Measurements from ENCODE around the gene TIMM13. TPM values are rescaled to one million over a fixed set of nuclear protein-coding genes. Genes with fewer than 3 reads are reported as not detected.
"Not testable (repeated sequence)": the region's sequence is repeated elsewhere in the genome, so short reads cannot be mapped to it uniquely, and the experiment has no call there.

The TIMM13 gene
- polyA plus RNA-seq (2014; cell fraction: cytosol; rRNA removed): 74.0 and 74.4 TPM in 2 replicates
- polyA plus RNA-seq (2014; cell fraction: nucleus; rRNA removed): 50.3 and 54.7 TPM in 2 replicates

GRCh38 chr19:2427429-2428320 lies at the start of gene TIMM13:
Gene TIMM13, minus strand, starts transcription at chr19:2427586. Its CDS starts 53 bp downstream, at chr19:2427533.
- DNase-seq (ENCODE audit: low spot score): peak; percentile 97

- no peak for DNase-seq (ENCODE audit: low spot score)
Measured at GRCh38 chr19:2476451-2477140, 49.2 kb upstream of the TIMM13 start.

- peak; percentile 85 for DNase-seq (ENCODE audit: low spot score)
Measured at GRCh38 chr19:2475702-2476450, 48.5 kb upstream of the TIMM13 start, which contains the start of gene GADD45B. Gene GADD45B, plus strand, starts transcription at chr19:2476127. Its CDS starts 232 bp downstream, at chr19:2476359.

- DNase-seq (ENCODE audit: low spot score): no peak
Measured at GRCh38 chr19:2475018-2475701, 47.8 kb upstream of the TIMM13 start.

GRCh38 chr19:2474232-2475017 lies 47.0 kb upstream of the TIMM13 start:
- peak; percentile 67 for DNase-seq (ENCODE audit: low spot score)

- not testable (repeated sequence) for DNase-seq (ENCODE audit: low spot score)
Measured at GRCh38 chr19:2469915-2470200, 42.5 kb upstream of the TIMM13 start.

- DNase-seq (ENCODE audit: low spot score): no peak
Measured at GRCh38 chr19:2469102-2469914, 41.9 kb upstream of the TIMM13 start.

GRCh38 chr19:2468596-2468995 lies 41.2 kb upstream of the TIMM13 start:
- no peak for DNase-seq (ENCODE audit: low spot score)

- no peak for DNase-seq (ENCODE audit: low spot score)
Measured at GRCh38 chr19:2464389-2464788, 37.0 kb upstream of the TIMM13 start.

- DNase-seq (ENCODE audit: low spot score): not testable (repeated sequence)
Measured at GRCh38 chr19:2463694-2464093, 36.3 kb upstream of the TIMM13 start.

- peak; percentile 62 for DNase-seq (ENCODE audit: low spot score)
Measured at GRCh38 chr19:2462635-2463421, 35.4 kb upstream of the TIMM13 start.

- DNase-seq (ENCODE audit: low spot score): peak; percentile 35
Measured at GRCh38 chr19:2461751-2462634, 34.6 kb upstream of the TIMM13 start.

- DNase-seq (ENCODE audit: low spot score): no peak
Measured at GRCh38 chr19:2460245-2460644, 32.9 kb upstream of the TIMM13 start.

- DNase-seq (ENCODE audit: low spot score): not testable (repeated sequence)
Measured at GRCh38 chr19:2458776-2459175, 31.4 kb upstream of the TIMM13 start.

- DNase-seq (ENCODE audit: low spot score): no peak
Measured at GRCh38 chr19:2458054-2458453, 30.7 kb upstream of the TIMM13 start.

- DNase-seq (ENCODE audit: low spot score): no peak
Measured at GRCh38 chr19:2457394-2458037, 30.1 kb upstream of the TIMM13 start.

Data from SK-N-DZ (cell line).